Osteoblast (primary cell): ENCODE results near the gene RBM33. TPM values are rescaled to one million over a fixed set of nuclear protein-coding genes. Genes with fewer than 3 reads are reported as not detected.

Experiments used
- DNase-seq: peaks from one replicate; pipeline ENCODE4 v3.0.0; 2011; ENCODE audit warnings: low spot score, mixed read lengths; ENCODE audit not compliant: insufficient read length; ENCODE audit errors: missing footprints
- H2AFZ ChIP-seq: 2 replicates; pipeline ENCODE4 v1.6.0; 2011; ENCODE audit warnings: mild to moderate bottlenecking, low read length
- H3K27ac ChIP-seq: 2 replicates; pipeline ENCODE4 v1.5.1; 2011; ENCODE audit warnings: mild to moderate bottlenecking, low read depth, low read length, moderate library complexity
- H3K27me3 ChIP-seq: 2 replicates; pipeline ENCODE4 v1.6.0; 2012; ENCODE audit warnings: mild to moderate bottlenecking, control low read depth, inconsistent platforms, low read length, moderate library complexity; ENCODE audit not compliant: insufficient read depth
- H3K36me3 ChIP-seq: 2 replicates; pipeline ENCODE4 v1.5.1; 2011; ENCODE audit warnings: mild to moderate bottlenecking, low read length, control low read depth, moderate library complexity; ENCODE audit not compliant: insufficient read depth
- H3K4me1 ChIP-seq: 2 replicates; pipeline ENCODE4 v1.5.1; 2011; ENCODE audit warnings: mild to moderate bottlenecking, low read length, control low read depth, moderate library complexity; ENCODE audit not compliant: insufficient read depth
- H3K4me2 ChIP-seq: 2 replicates; pipeline ENCODE4 v1.6.0; 2011; ENCODE audit warnings: mild to moderate bottlenecking, low read length; ENCODE audit not compliant: insufficient read depth
- H3K4me3 ChIP-seq: fragments of 200-600 bp; sonication (generic); 3 replicates; pipeline ENCODE4 v1.5.1; 2012; ENCODE audit warnings: mild to moderate bottlenecking, low read length, inconsistent platforms; ENCODE audit not compliant: insufficient read depth
- H3K79me2 ChIP-seq: 2 replicates; pipeline ENCODE4 v1.6.0; 2012; ENCODE audit warnings: mild to moderate bottlenecking, low read length, control low read depth, inconsistent platforms; ENCODE audit not compliant: insufficient read depth
- H3K9me3 ChIP-seq: 2 replicates; pipeline ENCODE4 v1.5.1; 2011; ENCODE audit warnings: low read depth, low read length, control low read depth
- H4K20me1 ChIP-seq: 2 replicates; pipeline ENCODE4 v1.6.0; 2012; ENCODE audit warnings: mild to moderate bottlenecking, low read length, control low read depth; ENCODE audit not compliant: insufficient read depth
- CTCF ChIP-seq: IDR thresholded peaks from 2 replicates; pipeline ENCODE4 v1.5.1; 2011; ENCODE audit warnings: mild to moderate bottlenecking, low read depth, low read length, moderate library complexity; ENCODE audit errors: extremely low read depth
- total RNA-seq: library from RNA; depleted of rRNA; stranded (reverse); fragments of >200 nt; gene quantifications from 2 replicates; pipeline ENCODE4 v1.2.3, GENCODE V29; 2012

Gene RBM33
- total RNA-seq, 1 donor, result 27.5 TPM

- H3K9me3 ChIP-seq, result no peaks in the 10 kb centered on the region
- no peak for DNase-seq
- no peak for TF ChIP-seq CTCF
- no peaks in the 10 kb centered on the region for H3K27me3 ChIP-seq
- H3K4me2 ChIP-seq, result no peak overlapping the region
- H3K4me1 ChIP-seq, result no peaks in the 10 kb centered on the region
- peaks cover 20% of the 10 kb centered on the region for H4K20me1 ChIP-seq
- peaks cover 53% of the 10 kb centered on the region for H3K36me3 ChIP-seq
- no peak overlapping the region for H3K4me3 ChIP-seq
- no peak overlapping the region for H3K27ac ChIP-seq
- no peak overlapping the region for H2AFZ ChIP-seq
- H3K79me2 ChIP-seq, result peaks cover 36% of the 10 kb centered on the region
Observed at GRCh38 chr7:155765458-155765857, 121.0 kb downstream of the RBM33 start.

GRCh38 chr7:155766386-155766785 is 121.9 kb downstream of the RBM33 start:
- DNase-seq, result no peak
- Histone ChIP-seq H3K9me3 (no peaks in the 10 kb centered on the region), H3K79me2 (peaks cover 27% of the 10 kb centered on the region), H3K4me1 (no peaks in the 10 kb centered on the region), H2AFZ (no peak overlapping the region), H3K27ac (no peak overlapping the region), H3K4me2 (no peak overlapping the region), H3K36me3 (peaks cover 60% of the 10 kb centered on the region), H3K4me3 (no peak overlapping the region), H3K27me3 (no peaks in the 10 kb centered on the region), H4K20me1 (peaks cover 14% of the 10 kb centered on the region)
- no peak for TF ChIP-seq CTCF

GRCh38 chr7:155766966-155767916 is 122.8 kb downstream of the RBM33 start:
- no peak overlapping the region for H3K4me3 ChIP-seq
- TF ChIP-seq CTCF, result no peak
- H2AFZ ChIP-seq, result no peak overlapping the region
- H3K79me2 ChIP-seq, result peaks cover 19% of the 10 kb centered on the region
- no peaks in the 10 kb centered on the region for H3K4me1 ChIP-seq
- no peak overlapping the region for H3K4me2 ChIP-seq
- DNase-seq, result no peak
- peaks cover 64% of the 10 kb centered on the region for H3K36me3 ChIP-seq
- H3K27ac ChIP-seq, result no peak overlapping the region
- H4K20me1 ChIP-seq, result peaks cover 8% of the 10 kb centered on the region
- H3K9me3 ChIP-seq, result no peaks in the 10 kb centered on the region
- no peaks in the 10 kb centered on the region for H3K27me3 ChIP-seq

- Histone ChIP-seq H2AFZ (no peak overlapping the region), H3K27ac (no peak overlapping the region)
Observed at GRCh38 chr7:155769701-155770100, 125.2 kb downstream of the RBM33 start.

More at GRCh38 chr7:155769701-155770100, 125.2 kb downstream of the RBM33 start:
- Histone ChIP-seq H3K4me3 (no peak overlapping the region), H3K36me3 (peaks cover 67% of the 10 kb centered on the region), H3K9me3 (no peaks in the 10 kb centered on the region), H3K79me2 (no peaks in the 10 kb centered on the region), H3K4me1 (no peaks in the 10 kb centered on the region), H3K27me3 (no peaks in the 10 kb centered on the region), H3K4me2 (no peak overlapping the region), H4K20me1 (peaks cover 4% of the 10 kb centered on the region)
- no peak for DNase-seq
- no peak for TF ChIP-seq CTCF
